IMR-90 (cell line): ENCODE measurements around the gene ABR. TPM values are rescaled to one million over a fixed set of nuclear protein-coding genes. Genes with fewer than 3 reads are reported as not detected.

Experiments
- ATAC-seq: fragments of 200-7000 bp; cut with Tn5 transposase; 2 replicates; pipeline ENCODE4 v1.9.1; 2020; ENCODE audit warnings: low read depth, mild to moderate bottlenecking, moderate library complexity
- BruUV-seq: library from RNA; stranded (reverse); fragments of 400-500 nt; replicated peaks from 2 replicates; lab custom pipeline; 2021; lab: Mats Ljungman, UMichigan
- CTCF ChIA-PET: fragments of 300-600 bp; formaldehyde crosslinking; extraction: SDS; loops from one replicate; lab custom pipeline; 2021; ENCODE audit warnings: antibody characterized with exemption; lab: Yijun Ruan, JAX
- POLR2A ChIA-PET: fragments of 300-600 bp; sonication (Branson Sonifier 250); formaldehyde crosslinking; loops from one replicate; lab custom pipeline; 2022; ENCODE audit warnings: antibody characterized with exemption; ENCODE audit not compliant: unreplicated experiment; lab: Charles Lee
- DNase-seq: peaks from one replicate; pipeline ENCODE4 v3.0.0; 2013
- H2AFZ ChIP-seq: replicated peaks from 2 replicates; pipeline ENCODE3; 2013; ENCODE audit warnings: low read length, mild to moderate bottlenecking; ENCODE audit not compliant: poor library complexity
- H2AK5ac ChIP-seq: 2 replicates; pipeline ENCODE4 v1.6.1; 2013; ENCODE audit warnings: low read depth, low read length, inconsistent platforms
- H2AK9ac ChIP-seq: replicated peaks from 2 replicates; pipeline ENCODE3; 2013; ENCODE audit warnings: mild to moderate bottlenecking, low read depth, low read length, moderate library complexity; ENCODE audit not compliant: poor library complexity
- H2BK120ac ChIP-seq: 2 replicates; pipeline ENCODE4 v1.6.1; 2013; ENCODE audit warnings: low read depth, low read length, inconsistent platforms
- H2BK15ac ChIP-seq: 3 replicates; pipeline ENCODE4 v1.6.1; 2013; ENCODE audit warnings: low read depth, low read length, inconsistent platforms
- H2BK20ac ChIP-seq: 2 replicates; pipeline ENCODE4 v1.6.1; 2013; ENCODE audit warnings: low read depth, mild to moderate bottlenecking, inconsistent platforms, low read length, moderate library complexity
- H2BK5ac ChIP-seq: 2 replicates; pipeline ENCODE4 v1.6.1; 2013; ENCODE audit warnings: mild to moderate bottlenecking, low read depth, low read length, inconsistent platforms; ENCODE audit not compliant: poor library complexity, severe bottlenecking
- H3K14ac ChIP-seq: replicated peaks from 2 replicates; pipeline ENCODE4 v1.6.1; 2013; ENCODE audit warnings: low read depth, low read length, inconsistent platforms
- H3K18ac ChIP-seq: 2 replicates; pipeline ENCODE4 v1.6.1; 2013; ENCODE audit warnings: low read depth, low read length, control low read depth
- H3K23ac ChIP-seq: 2 replicates; pipeline ENCODE4 v1.6.1; 2013; ENCODE audit warnings: low read depth, low read length, inconsistent platforms
- H3K27ac ChIP-seq: 2 replicates; pipeline ENCODE4 v1.5.1; 2013; ENCODE audit warnings: mild to moderate bottlenecking, control low read depth, low read length; ENCODE audit not compliant: insufficient read depth
- H3K27me3 ChIP-seq: 2 replicates; pipeline ENCODE4 v1.6.1; 2013; ENCODE audit warnings: low read length; ENCODE audit not compliant: control insufficient read depth, insufficient read depth
- H3K36me3 ChIP-seq: 2 replicates; pipeline ENCODE4 v1.6.1; 2013; ENCODE audit warnings: low read length, mixed read lengths; ENCODE audit not compliant: control insufficient read depth, insufficient read depth
- H3K4ac ChIP-seq: 2 replicates; pipeline ENCODE4 v1.6.1; 2013; ENCODE audit warnings: low read depth, low read length, inconsistent platforms
- H3K4me1 ChIP-seq: 2 replicates; pipeline ENCODE4 v1.6.1; 2013; ENCODE audit warnings: low read length, mixed read lengths; ENCODE audit not compliant: control insufficient read depth, insufficient read depth
- H3K4me2 ChIP-seq: 2 replicates; pipeline ENCODE4 v1.6.1; 2013; ENCODE audit warnings: low read depth, mild to moderate bottlenecking, control low read depth, low read length, moderate library complexity
- H3K4me3 ChIP-seq: 2 replicates; pipeline ENCODE4 v1.5.1; 2013; ENCODE audit warnings: low read depth, mild to moderate bottlenecking, control low read depth, low read length, moderate library complexity; ENCODE audit not compliant: insufficient read depth
- H3K56ac ChIP-seq: 2 replicates; pipeline ENCODE4 v1.6.1; 2013; ENCODE audit warnings: low read length, inconsistent platforms; ENCODE audit not compliant: insufficient read depth; ENCODE audit errors: extremely low read depth
- H3K79me1 ChIP-seq, 2 experiments: 2 replicates each; pipeline ENCODE4 v1.6.1; 2013; ENCODE audit warnings: low read length in 2 of 2, inconsistent platforms in 1 of 2, low read depth in 1 of 2
- H3K9ac ChIP-seq: 2 replicates; pipeline ENCODE4 v1.6.1; 2013; ENCODE audit warnings: low read depth, low read length, control low read depth
- H3K9me1 ChIP-seq: 2 replicates; pipeline ENCODE4 v1.6.1; 2013; ENCODE audit warnings: low read length, inconsistent platforms; ENCODE audit not compliant: insufficient read depth
- H3K9me3 ChIP-seq: 2 replicates; pipeline ENCODE4 v1.6.1; 2013; ENCODE audit warnings: low read length; ENCODE audit not compliant: control insufficient read depth, insufficient read depth
- H4K20me1 ChIP-seq: 2 replicates; pipeline ENCODE4 v1.6.1; 2013; ENCODE audit warnings: low read length, inconsistent platforms; ENCODE audit not compliant: insufficient read depth
- H4K5ac ChIP-seq: 2 replicates; pipeline ENCODE4 v1.6.1; 2013; ENCODE audit warnings: mild to moderate bottlenecking, low read depth, low read length, control low read depth
- H4K8ac ChIP-seq, 2 experiments: 2 replicates each; pipeline ENCODE4 v1.6.1; 2013; ENCODE audit warnings: low read depth in 2 of 2, low read length in 2 of 2, control low read depth in 1 of 2, inconsistent platforms in 1 of 2
- H4K91ac ChIP-seq: 2 replicates; pipeline ENCODE4 v1.6.1; 2013; ENCODE audit warnings: low read depth, low read length, inconsistent platforms; ENCODE audit not compliant: insufficient read depth
- CEBPB ChIP-seq: IDR thresholded peaks from 2 replicates; pipeline ENCODE4 v1.6.1; 2012; ENCODE audit warnings: low read depth, low read length, improper control_type of control experiment
- CHD1 ChIP-seq: IDR thresholded peaks from 2 replicates; pipeline ENCODE4 v1.6.1; 2012; ENCODE audit warnings: low read depth, low read length, improper control_type of control experiment
- MAZ ChIP-seq: IDR thresholded peaks from 2 replicates; pipeline ENCODE4 v1.6.1; 2012; ENCODE audit warnings: low read depth, mild to moderate bottlenecking, low read length, improper control_type of control experiment, moderate library complexity, borderline replicate concordance
- MXI1 ChIP-seq: IDR thresholded peaks from 2 replicates; pipeline ENCODE4 v1.6.1; 2012; ENCODE audit warnings: low read depth, mild to moderate bottlenecking, low read length, moderate library complexity, borderline replicate concordance
- NFE2L2 ChIP-seq: fragments of 150-350 bp; IDR thresholded peaks from 2 replicates; pipeline ENCODE4 v1.6.1; 2016; ENCODE audit warnings: low read depth, mild to moderate bottlenecking, low read length
- POLR2A ChIP-seq: IDR thresholded peaks from 2 replicates; pipeline ENCODE4 v1.6.1; 2012; ENCODE audit warnings: mild to moderate bottlenecking, low read depth, low read length
- RCOR1 ChIP-seq: IDR thresholded peaks from 2 replicates; pipeline ENCODE4 v1.6.1; 2012; ENCODE audit warnings: mild to moderate bottlenecking, low read length, improper control_type of control experiment; ENCODE audit not compliant: insufficient replicate concordance
- RFX5 ChIP-seq: IDR thresholded peaks from 2 replicates; pipeline ENCODE4 v1.8.0; 2012; ENCODE audit warnings: low read depth, mild to moderate bottlenecking, low read length, moderate library complexity
- SMC3 ChIP-seq: fragments of 150-350 bp; IDR thresholded peaks from 2 replicates; pipeline ENCODE4 v1.6.1; 2016; ENCODE audit warnings: low read depth, mild to moderate bottlenecking, antibody characterized with exemption, low read length, moderate library complexity
- WGBS, 2 experiments: methylation state at CpG; one replicate each; pipeline versions ENCODE4 v1.1.5 to v1.1.7; 2013; ENCODE audit warnings: missing lambda C conversion rate in 2 of 2; ENCODE audit not compliant: insufficient read length in 1 of 2; ENCODE audit errors: extremely low coverage in 2 of 2; 5-methylcytosine and 5-hydroxymethylcytosine counted together
- dilution Hi-C: fragments of 300-500 bp; cut with HindIII; formaldehyde crosslinking; loops from one replicate; pipeline ENCODE4 v1.14.3; 2018; ENCODE audit warnings: low sequenced_read_pairs; ENCODE audit not compliant: unreplicated experiment
- in situ Hi-C: fragments of 300-500 bp; cut with MboI; formaldehyde crosslinking; loops from 3 replicates; pipeline ENCODE4 v1.14.3; 2019; ENCODE audit warnings: low sequenced_read_pairs, inconsistent platforms, mixed read lengths
- intact Hi-C: fragments of 100-400 bp; cut with micrococcal nuclease; formaldehyde crosslinking; loops from 2 replicates; pipeline ENCODE4 v1.10.0; 2022
- polyA plus RNA-seq, 3 experiments: library from polyadenylated mRNA; depleted of rRNA; stranded (reverse); fragments of >200 nt; gene quantifications; 2 replicates each; pipeline ENCODE4 v1.2.3, GENCODE V29; 2012; ENCODE audit warnings: low replicate concordance in 1 of 3
- total RNA-seq: library from RNA; depleted of rRNA; stranded (reverse); fragments of >200 nt; gene quantifications from 2 replicates; pipeline ENCODE4 v1.2.3, GENCODE V29; 2012
- TF ChIP-seq, protein P1 (sequence below): conservative IDR thresholded peaks from 2 replicates; pipeline ENCODE4 v1.5.1; 2012; ENCODE audit warnings: mild to moderate bottlenecking, low read depth, low read length, improper control_type of control experiment

The ABR gene
- total and polyA plus RNA-seq, 2 of the 4 experiments (the other 2 are of a cell fraction): 28.3 to 79.7 TPM

DNA sequence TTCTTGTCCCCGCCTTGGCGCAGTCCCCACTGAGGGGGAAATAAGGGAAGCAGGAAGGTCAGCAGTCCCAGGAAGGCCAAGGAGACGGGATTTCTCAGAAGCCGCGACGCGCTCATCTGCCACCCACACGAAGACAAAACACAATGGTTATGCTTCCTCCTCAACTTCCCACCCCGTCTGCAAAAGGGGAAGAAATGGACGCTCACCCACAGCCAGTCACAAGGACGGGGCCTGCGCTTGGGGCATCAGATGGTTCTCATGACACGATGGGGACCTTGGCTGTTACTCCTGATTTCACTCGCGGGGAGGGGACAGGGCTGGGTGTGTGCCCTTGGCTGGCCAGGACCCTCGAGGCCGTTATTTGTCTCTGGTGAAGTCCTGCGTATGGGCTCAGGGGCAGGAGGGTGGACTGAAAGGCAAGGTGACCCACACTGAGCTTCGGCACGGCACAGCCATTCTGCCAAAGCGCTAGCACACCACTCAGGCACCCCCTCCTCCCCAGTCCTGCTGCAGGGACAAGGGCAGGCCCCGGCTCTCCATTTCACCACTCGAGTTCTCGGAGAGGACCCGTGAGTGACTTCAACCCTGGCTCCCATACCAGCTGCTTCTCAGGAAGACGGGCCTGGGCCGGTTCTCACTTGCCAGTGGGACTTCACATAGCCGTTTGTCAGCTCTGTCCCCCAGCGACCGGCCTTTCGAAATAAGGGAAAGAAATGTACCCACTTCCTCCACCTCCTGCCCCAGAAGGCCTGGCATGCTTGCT, 84.5 kb downstream of the ABR start:
- Histone ChIP-seq H2AFZ (no peak overlapping the region), H4K8ac (no peak overlapping the region), H4K20me1 (peaks cover 13% of the 10 kb centered on the region), H4K91ac (no peak overlapping the region), H2AK9ac (no peak overlapping the region), H2BK15ac (no peak overlapping the region), H3K9me3 (no peaks in the 10 kb centered on the region), H3K79me1 (peaks cover 14 to 52% of the 10 kb centered on the region in 2 experiments), H3K4ac (no peak overlapping the region), H3K9ac (no peak overlapping the region), H2AK5ac (no peak overlapping the region), H3K4me3 (no peak overlapping the region), H2BK20ac (no peak overlapping the region), H2BK5ac (no peak overlapping the region), H2BK120ac (no peak overlapping the region), H4K5ac (no peak overlapping the region), H3K14ac (no peak overlapping the region), H3K27ac (no peak overlapping the region), H3K4me1 (peaks cover 2% of the 10 kb centered on the region; the same call in 1 of the 2 replicates), H3K9me1 (no peaks in the 10 kb centered on the region; the same call in 1 of the 2 replicates), H3K36me3 (peaks cover 55% of the 10 kb centered on the region), H3K23ac (no peak overlapping the region), H3K4me2 (no peak overlapping the region), H3K56ac (no peak overlapping the region), H3K27me3 (no peaks in the 10 kb centered on the region), H3K18ac (no peak overlapping the region)
- TF ChIP-seq, protein P1, sequence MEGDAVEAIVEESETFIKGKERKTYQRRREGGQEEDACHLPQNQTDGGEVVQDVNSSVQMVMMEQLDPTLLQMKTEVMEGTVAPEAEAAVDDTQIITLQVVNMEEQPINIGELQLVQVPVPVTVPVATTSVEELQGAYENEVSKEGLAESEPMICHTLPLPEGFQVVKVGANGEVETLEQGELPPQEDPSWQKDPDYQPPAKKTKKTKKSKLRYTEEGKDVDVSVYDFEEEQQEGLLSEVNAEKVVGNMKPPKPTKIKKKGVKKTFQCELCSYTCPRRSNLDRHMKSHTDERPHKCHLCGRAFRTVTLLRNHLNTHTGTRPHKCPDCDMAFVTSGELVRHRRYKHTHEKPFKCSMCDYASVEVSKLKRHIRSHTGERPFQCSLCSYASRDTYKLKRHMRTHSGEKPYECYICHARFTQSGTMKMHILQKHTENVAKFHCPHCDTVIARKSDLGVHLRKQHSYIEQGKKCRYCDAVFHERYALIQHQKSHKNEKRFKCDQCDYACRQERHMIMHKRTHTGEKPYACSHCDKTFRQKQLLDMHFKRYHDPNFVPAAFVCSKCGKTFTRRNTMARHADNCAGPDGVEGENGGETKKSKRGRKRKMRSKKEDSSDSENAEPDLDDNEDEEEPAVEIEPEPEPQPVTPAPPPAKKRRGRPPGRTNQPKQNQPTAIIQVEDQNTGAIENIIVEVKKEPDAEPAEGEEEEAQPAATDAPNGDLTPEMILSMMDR: no peak
- TF ChIP-seq MAZ (no peak), SMC3 (no peak), NFE2L2 (no peak), MXI1 (no peak), CHD1 (no peak), POLR2A (no peak), RFX5 (no peak), RCOR1 (no peak), CEBPB (no peak)
- DNase-seq (no peak), ATAC-seq (no peak)
- ChIA-PET CTCF (no interaction called here), POLR2A (no interaction called here)
- dilution Hi-C loops (no loop called here), intact Hi-C loops (no loop called here), in situ Hi-C loops (no loop called here)
- BruUV-seq: no TSS peak
- whole genome bisulfite sequencing, 2 experiments: 86% methylated on average over 7 of the region's 31 CpGs; no CpG with 5 or more reads in 1 of the 2 experiments
